Neutrophil (primary cell): Measurements from ENCODE around the gene PRG3.
"Not testable (repeated sequence)": the region's sequence is repeated elsewhere in the genome, so short reads cannot be mapped to it uniquely, and the experiment has no call there.

ENCODE experiments used
- H3K27ac ChIP-seq: fragments of 200-600 bp; sonication (generic); 2 replicates; pipeline ENCODE4 v1.5.1; 2016; ENCODE audit warnings: mild to moderate bottlenecking, moderate library complexity
- H3K27me3 ChIP-seq: fragments of 200-600 bp; sonication (generic); 2 replicates; pipeline ENCODE4 v1.6.0; 2016; ENCODE audit warnings: mild to moderate bottlenecking
- H3K36me3 ChIP-seq: fragments of 200-600 bp; sonication (generic); 2 replicates; pipeline ENCODE4 v1.5.1; 2017
- H3K4me1 ChIP-seq, 2 experiments: fragments of 200-600 bp in 1 of 2; sonication (generic) in 1 of 2; 1 replicate in 1 of 2; 2 replicates in 1 of 2; pipeline versions ENCODE4 v1.5.1 to v1.6.1; 2013 to 2016; ENCODE audit warnings: low read depth in 1 of 2, low read length in 1 of 2, mild to moderate bottlenecking in 1 of 2, moderate library complexity in 1 of 2; ENCODE audit not compliant: control insufficient read depth in 1 of 2, insufficient read depth in 1 of 2
- H3K4me3 ChIP-seq, 2 experiments: fragments of 200-600 bp in 1 of 2; sonication (generic) in 1 of 2; 1 replicate in 1 of 2; 2 replicates in 1 of 2; pipeline ENCODE4 v1.5.1; 2013 to 2016; ENCODE audit warnings: low read depth in 1 of 2, low read length in 1 of 2, mild to moderate bottlenecking in 1 of 2, moderate library complexity in 1 of 2
- H3K9me3 ChIP-seq: fragments of 200-600 bp; sonication (generic); 2 replicates; pipeline ENCODE4 v1.5.1; 2016
- CTCF ChIP-seq: fragments of 200-600 bp; sonication (generic); IDR thresholded peaks from 2 replicates; pipeline ENCODE4 v1.5.1; 2016; ENCODE audit warnings: antibody characterized with exemption

The PRG3 gene

GRCh38 chr11:57364851-57365660 is 15.9 kb downstream of the PRG3 start:
- Histone ChIP-seq H3K27me3 (no peaks in the 10 kb centered on the region), H3K4me3 (no peak overlapping the region), H3K36me3 (no peaks in the 10 kb centered on the region), H3K27ac (no peak overlapping the region), H3K4me1 (peaks cover 0 to 11% of the 10 kb centered on the region in 2 experiments), H3K9me3 (no peaks in the 10 kb centered on the region)
- TF ChIP-seq CTCF = no peak

GRCh38 chr11:57363131-57364080 is 17.5 kb downstream of the PRG3 start:
- Histone ChIP-seq H3K27me3 (no peaks in the 10 kb centered on the region), H3K4me1 (peaks cover 0 to 5% of the 10 kb centered on the region in 2 experiments), H3K9me3 (no peaks in the 10 kb centered on the region), H3K36me3 (no peaks in the 10 kb centered on the region), H3K27ac (no peak overlapping the region), H3K4me3 (no peak overlapping the region)
- no peak for TF ChIP-seq CTCF

- TF ChIP-seq CTCF = no peak
- Histone ChIP-seq H3K27ac (no peak overlapping the region), H3K36me3 (no peaks in the 10 kb centered on the region), H3K9me3 (no peaks in the 10 kb centered on the region), H3K27me3 (no peaks in the 10 kb centered on the region), H3K4me1 (no peaks in the 10 kb centered on the region), H3K4me3 (no peak overlapping the region)
Observed at GRCh38 chr11:57361926-57362325, 19.0 kb downstream of the PRG3 start.

GRCh38 chr11:57361420-57361819 is 19.5 kb downstream of the PRG3 start:
- not testable (repeated sequence) for H3K4me3 ChIP-seq, H3K27ac ChIP-seq, H3K9me3 ChIP-seq, H3K4me1 ChIP-seq, H3K36me3 ChIP-seq, H3K27me3 ChIP-seq

- H3K4me3 ChIP-seq = no peak overlapping the region
- no peak for TF ChIP-seq CTCF
- no peak overlapping the region for H3K27ac ChIP-seq
- H3K36me3 ChIP-seq = no peaks in the 10 kb centered on the region
- no peaks in the 10 kb centered on the region for H3K27me3 ChIP-seq
- peaks cover 0 to 3% of the 10 kb centered on the region in 2 experiments for H3K4me1 ChIP-seq
- H3K9me3 ChIP-seq = no peaks in the 10 kb centered on the region
Observed at GRCh38 chr11:57360991-57361390, 20.0 kb downstream of the PRG3 start.
